Measurements from ENCODE around the gene CHD2.

DNA sequence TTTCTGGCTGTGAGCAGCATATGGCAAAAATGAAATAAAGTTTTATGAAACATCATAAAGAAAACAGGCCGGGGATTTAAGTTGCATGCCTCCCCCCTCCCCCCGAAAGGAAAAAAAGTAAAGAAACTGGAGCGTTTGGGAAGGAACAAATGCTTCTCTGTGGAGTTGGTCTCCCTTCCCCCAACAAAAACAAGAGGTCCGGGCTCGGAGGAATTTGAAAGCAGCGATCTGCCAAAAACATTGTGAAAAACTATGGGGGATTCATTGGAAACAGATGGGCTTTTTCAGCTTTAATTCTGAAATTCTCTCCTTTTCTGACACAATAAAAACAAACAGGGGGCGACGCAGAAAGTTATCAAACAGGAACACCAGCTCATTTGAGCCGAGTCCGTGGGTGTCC lies 171.9 kb downstream of the CHD2 start:
- TF ChIP-seq POLR2AphosphoS5 (IDR thresholded peaks at IDR 0.05) = no peak
- TF ChIP-seq, protein P1, sequence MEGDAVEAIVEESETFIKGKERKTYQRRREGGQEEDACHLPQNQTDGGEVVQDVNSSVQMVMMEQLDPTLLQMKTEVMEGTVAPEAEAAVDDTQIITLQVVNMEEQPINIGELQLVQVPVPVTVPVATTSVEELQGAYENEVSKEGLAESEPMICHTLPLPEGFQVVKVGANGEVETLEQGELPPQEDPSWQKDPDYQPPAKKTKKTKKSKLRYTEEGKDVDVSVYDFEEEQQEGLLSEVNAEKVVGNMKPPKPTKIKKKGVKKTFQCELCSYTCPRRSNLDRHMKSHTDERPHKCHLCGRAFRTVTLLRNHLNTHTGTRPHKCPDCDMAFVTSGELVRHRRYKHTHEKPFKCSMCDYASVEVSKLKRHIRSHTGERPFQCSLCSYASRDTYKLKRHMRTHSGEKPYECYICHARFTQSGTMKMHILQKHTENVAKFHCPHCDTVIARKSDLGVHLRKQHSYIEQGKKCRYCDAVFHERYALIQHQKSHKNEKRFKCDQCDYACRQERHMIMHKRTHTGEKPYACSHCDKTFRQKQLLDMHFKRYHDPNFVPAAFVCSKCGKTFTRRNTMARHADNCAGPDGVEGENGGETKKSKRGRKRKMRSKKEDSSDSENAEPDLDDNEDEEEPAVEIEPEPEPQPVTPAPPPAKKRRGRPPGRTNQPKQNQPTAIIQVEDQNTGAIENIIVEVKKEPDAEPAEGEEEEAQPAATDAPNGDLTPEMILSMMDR (IDR thresholded peaks at IDR 0.05) = no peak
- TF ChIP-seq POLR2A (IDR thresholded peaks at IDR 0.05) = no peak
- TF ChIP-seq EP300 (IDR thresholded peaks at IDR 0.05) = no peak
